ENCODE measurements around the gene GRIA3.
"Not testable (repeated sequence)": the region's sequence is repeated elsewhere in the genome, so short reads cannot be mapped to it uniquely, and the experiment has no call there.

The GRIA3 gene

DNA sequence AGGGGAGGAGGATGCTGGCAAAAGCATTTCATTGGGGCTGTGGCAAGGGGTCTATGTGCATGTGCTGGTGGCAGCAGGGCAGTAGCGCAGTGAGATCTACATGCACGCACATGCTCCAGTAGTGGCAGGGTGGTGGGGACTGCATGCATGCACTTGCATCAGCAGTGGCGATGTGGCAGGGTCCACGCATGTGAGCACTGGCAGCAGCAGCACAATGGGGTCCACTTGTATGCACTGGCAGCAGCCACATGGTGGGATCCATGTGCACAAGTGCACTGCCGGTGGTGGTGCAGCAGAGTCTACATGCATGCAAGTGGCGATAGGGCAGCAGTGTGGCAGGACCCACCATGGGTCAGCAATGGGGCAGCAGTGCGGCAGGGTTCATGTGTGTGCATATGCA lies 315.7 kb downstream of the GRIA3 start:
- no peak overlapping the region for H3K4me3 ChIP-seq (ENCODE audit: low read depth, low read length)
- TF ChIP-seq, protein P1, sequence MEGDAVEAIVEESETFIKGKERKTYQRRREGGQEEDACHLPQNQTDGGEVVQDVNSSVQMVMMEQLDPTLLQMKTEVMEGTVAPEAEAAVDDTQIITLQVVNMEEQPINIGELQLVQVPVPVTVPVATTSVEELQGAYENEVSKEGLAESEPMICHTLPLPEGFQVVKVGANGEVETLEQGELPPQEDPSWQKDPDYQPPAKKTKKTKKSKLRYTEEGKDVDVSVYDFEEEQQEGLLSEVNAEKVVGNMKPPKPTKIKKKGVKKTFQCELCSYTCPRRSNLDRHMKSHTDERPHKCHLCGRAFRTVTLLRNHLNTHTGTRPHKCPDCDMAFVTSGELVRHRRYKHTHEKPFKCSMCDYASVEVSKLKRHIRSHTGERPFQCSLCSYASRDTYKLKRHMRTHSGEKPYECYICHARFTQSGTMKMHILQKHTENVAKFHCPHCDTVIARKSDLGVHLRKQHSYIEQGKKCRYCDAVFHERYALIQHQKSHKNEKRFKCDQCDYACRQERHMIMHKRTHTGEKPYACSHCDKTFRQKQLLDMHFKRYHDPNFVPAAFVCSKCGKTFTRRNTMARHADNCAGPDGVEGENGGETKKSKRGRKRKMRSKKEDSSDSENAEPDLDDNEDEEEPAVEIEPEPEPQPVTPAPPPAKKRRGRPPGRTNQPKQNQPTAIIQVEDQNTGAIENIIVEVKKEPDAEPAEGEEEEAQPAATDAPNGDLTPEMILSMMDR (IDR thresholded peaks at IDR 0.05; ENCODE audit: low read depth, low read length, missing control alignments) = no peak

DNA sequence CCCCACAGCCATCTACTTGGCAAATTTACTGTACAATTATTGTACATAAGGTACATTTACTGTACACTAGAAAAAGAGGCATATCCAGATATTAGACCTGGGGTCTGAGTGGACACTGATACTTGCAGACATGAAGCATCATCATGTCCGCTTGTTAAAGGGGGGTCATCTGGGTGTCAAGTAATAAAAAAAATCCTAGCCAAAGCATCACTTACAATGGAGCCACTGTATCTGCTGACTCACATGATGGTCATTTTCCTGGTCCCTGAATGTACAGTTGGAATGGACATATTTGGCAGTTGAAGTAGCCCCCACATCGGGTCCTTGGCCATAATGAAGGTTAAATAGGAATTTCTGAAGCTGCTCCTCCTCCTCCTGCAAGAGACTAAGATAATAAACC lies 320.0 kb downstream of the GRIA3 start:
- TF ChIP-seq, protein P1 (IDR thresholded peaks at IDR 0.05; ENCODE audit: low read depth, low read length, missing control alignments) = no peak
- no peak for DNase-seq (ENCODE audit: low read depth)
- H3K4me3 ChIP-seq (ENCODE audit: low read depth, low read length) = no peak overlapping the region

More for the DNA sequence above, 315.7 kb downstream of the GRIA3 start:
- DNase-seq (ENCODE audit: low read depth) = no peak

DNA sequence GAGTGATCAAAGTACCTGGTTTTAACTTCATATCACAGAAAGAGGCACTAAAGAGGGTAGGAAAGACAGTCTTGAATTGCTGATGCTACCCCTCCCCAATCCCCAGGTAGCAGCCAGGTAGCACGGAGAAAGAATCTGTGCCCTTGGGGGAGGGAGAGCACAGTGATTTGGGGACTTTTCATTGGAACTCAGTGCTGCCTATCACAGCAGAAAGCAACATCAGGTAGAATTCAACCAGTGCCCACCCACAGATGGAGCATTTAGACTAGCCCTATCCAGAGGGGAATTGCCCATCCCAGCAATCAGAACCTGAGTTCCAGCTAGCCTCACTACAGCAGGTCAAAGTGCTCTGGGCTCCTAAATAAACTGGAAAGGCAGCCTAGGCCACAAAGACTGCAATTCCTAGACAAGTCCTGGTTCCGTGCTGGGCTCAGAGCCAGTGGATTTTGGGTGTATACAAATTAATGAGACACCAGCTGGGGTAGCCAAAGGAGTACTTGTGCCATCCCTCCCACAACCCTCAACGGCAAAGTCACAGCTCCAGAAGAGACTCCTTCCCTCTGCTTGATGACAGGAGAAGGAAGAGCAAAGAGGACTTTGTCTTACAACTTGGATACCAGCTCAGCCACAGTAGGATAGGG lies 320.7 kb downstream of the GRIA3 start:
- TF ChIP-seq, protein P1 (IDR thresholded peaks at IDR 0.05; ENCODE audit: low read depth, low read length, missing control alignments) = no peak
- no peak overlapping the region for H3K4me3 ChIP-seq (ENCODE audit: low read depth, low read length)
- DNase-seq (ENCODE audit: low read depth) = no peak

DNA sequence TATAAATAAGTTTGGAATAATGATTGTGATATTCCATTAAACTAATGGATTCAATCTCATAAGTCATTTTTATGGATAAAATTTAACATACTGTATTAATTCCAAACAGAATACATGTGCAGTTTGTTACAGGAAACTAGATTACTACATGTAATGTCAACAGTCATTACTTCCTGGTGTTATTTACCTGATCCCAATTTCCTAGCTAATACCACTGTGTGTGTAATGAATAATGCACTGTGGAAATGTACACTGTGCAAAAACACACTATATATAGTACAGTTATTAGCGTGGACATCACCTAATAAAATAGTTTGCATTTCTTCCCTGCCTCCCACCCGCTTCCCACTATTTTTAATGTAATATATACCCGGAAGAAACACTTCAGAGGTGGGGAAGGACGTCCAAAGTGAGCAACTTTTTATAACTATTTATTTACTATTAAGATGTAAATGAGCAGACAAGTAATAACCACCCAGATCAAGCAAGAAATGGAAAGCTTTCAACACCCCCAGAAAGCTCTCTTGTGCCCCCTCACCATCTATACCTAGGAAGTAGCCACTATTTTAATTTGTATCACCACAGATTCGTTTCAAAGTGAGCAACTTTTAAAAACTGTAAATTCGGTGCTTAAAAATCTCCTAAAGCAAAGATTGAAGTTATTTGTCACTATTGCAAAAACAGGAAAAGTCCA lies 329.7 kb downstream of the GRIA3 start:
- no peak for DNase-seq (ENCODE audit: low read depth)
- TF ChIP-seq, protein P1 (IDR thresholded peaks at IDR 0.05; ENCODE audit: low read depth, low read length, missing control alignments) = no peak
- no peak overlapping the region for H3K4me3 ChIP-seq (ENCODE audit: low read depth, low read length)

DNA sequence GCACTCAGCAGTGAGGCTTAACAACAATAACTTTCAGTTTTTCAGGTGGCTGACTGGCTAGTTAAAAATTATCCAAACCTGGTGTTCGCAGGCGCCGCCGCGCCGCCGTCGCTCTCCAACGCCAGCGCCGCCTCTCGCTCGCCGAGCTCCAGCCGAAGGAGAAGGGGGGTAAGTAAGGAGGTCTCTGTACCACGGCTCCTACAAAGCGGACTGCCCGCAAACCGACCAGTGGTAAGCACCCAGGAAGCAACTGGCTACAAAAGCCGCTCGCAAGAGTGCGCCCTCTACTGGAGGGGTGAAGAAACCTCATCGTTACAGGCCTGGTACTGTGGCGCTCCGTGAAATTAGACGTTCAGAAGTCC lies 330.2 kb downstream of the GRIA3 start:
- DNase-seq (ENCODE audit: low read depth); H3K4me3 ChIP-seq (ENCODE audit: low read depth, low read length): not testable (repeated sequence)

DNA sequence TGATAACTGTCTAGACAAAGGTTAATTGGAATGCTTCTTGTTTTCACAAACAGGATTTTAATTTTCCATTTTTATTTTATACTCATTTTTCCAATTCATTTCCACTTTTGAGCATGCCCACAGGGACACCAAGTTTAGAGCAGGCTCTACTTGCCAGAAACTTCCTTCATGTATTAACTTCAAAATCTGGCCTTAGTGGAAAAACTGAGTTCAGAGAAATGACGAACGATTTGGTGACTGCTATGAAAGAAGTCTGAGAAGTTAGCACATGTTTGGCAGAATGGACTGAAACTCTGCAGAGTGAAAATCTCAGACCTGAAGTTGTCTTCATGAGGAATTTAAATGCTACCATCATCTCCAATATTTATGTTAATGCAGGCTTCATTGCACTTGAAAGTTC lies 334.7 kb downstream of the GRIA3 start:
- TF ChIP-seq, protein P1 (IDR thresholded peaks at IDR 0.05; ENCODE audit: low read depth, low read length, missing control alignments) = no peak
- no peak for DNase-seq (ENCODE audit: low read depth)
- H3K4me3 ChIP-seq (ENCODE audit: low read depth, low read length) = no peak overlapping the region

DNA sequence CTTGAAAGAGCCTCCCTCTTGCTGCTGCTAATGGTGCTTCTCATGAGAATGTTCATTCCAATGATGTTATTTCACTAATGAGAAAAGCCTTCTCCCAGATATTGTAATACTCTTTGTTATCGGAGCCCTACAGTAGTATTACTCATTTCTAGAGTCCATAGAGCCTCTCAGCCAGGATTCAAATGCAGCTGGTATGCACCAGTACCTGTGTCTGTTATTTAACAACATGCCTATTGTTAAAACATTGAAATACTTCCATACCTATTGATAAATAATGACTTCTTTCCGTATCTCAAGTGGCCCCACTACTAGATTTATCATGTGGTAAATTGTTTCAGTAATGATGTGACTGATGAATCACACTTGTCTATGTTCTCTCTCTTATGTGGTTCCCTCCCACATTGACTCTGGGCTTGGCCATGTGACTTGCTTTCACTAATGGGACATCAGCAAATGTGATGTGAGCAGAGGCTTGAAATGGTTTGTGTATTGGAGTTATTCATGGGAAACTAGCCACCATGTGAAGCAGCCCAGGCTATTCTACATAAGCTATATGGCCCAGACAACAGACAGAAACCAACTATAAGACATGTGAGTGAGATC lies 341.1 kb downstream of the GRIA3 start:
- TF ChIP-seq, protein P1 (IDR thresholded peaks at IDR 0.05; ENCODE audit: low read depth, low read length, missing control alignments) = no peak
- DNase-seq (ENCODE audit: low read depth) = no peak
- no peak overlapping the region for H3K4me3 ChIP-seq (ENCODE audit: low read depth, low read length)

DNA sequence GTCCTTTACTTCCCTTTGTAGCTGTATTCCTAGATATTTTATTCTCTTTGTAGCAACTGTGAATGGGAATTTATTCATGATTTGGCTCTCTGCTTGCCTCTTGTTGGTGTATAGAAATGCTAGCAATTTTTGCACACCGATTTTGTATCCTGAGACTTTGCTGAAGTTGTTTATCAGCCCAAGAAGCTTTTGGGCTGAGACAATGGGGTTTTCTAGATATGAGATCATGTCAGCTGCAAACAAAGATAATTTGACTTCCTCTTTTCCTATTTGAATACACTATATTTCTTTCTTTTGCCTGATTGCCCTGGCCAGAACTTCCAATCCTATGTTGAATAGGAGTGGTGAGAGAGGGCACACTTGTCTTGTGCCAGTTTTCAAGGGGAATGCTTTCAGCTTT lies 346.6 kb downstream of the GRIA3 start:
- DNase-seq (ENCODE audit: low read depth); H3K4me3 ChIP-seq (ENCODE audit: low read depth, low read length): not testable (repeated sequence)

Measured in GM12864 (cell line).